NCI-H524 treated with DMSO at 0.1 percent for 48 hours (cell line): ENCODE data around the gene TGIF2LX.
"Not testable (repeated sequence)": the region's sequence is repeated elsewhere in the genome, so short reads cannot be mapped to it uniquely, and the experiment has no call there.

Source experiments
- DNase-seq: peaks from one replicate; lab custom pipeline; 2025; lab: John Stamatoyannopoulos, UW

TGIF2LX gene

DNA sequence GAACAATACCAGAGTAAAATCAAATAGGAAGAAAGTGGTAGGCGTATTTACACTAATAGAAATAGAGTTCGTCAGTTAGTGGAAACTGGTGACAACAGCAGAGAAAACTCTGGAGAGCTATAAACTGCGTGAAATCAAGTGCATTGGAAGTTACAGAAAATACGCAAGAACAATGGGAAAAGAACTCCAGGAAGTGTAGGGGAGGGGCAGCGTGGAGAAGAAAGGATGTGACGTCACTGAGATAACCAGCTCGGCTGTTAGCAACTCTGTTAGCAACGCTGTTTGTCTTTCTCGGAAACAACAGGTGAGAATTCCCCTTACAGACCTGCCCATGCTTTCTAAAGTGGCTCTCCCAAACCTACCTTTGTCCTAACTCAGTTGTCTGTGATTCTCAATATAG lies at the start of gene TGIF2LX:
Gene TGIF2LX (plus strand): TSS at position 244 of the 400 bp plus-strand sequence. CDS start 178 bp downstream, outside the sequence.
- not testable (repeated sequence) for DNase-seq

DNA sequence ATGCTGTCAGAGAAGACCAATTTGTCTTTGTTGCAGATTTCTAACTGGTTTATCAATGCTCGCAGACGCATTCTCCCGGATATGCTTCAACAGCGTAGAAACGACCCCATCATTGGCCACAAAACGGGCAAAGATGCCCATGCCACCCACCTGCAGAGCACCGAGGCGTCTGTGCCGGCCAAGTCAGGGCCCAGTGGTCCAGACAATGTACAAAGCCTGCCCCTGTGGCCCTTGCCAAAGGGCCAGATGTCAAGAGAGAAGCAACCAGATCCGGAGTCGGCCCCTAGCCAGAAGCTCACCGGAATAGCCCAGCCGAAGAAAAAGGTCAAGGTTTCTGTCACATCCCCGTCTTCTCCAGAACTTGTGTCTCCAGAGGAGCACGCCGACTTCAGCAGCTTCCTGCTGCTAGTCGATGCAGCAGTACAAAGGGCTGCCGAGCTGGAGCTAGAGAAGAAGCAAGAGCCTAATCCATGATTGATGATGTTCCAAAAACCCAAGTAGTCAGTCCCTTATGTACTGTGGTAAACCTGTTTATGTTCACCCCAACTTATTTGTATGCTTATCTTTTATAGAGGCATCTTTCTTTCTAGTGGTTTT lies 728 bp downstream of the TGIF2LX start:
- DNase-seq: not testable (repeated sequence)

DNA sequence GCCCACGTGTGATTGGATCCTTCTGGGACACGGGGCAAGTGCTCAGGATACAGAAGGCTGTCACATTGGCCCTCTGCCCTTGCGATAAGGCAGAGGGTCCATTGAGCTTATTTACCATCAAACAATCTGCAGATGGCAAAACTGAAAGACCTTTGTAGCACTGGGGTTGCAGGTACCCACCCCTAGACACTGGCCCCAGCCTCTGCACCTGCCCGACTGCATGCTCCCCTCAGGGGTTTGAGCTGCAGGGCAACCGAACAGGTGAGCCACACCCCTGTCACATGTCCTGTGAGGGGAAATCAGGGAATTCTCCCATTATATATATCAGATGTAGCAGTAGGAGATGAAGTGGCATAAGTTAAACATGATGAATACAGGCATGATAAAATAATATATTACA lies 21.4 kb downstream of the TGIF2LX start:
- DNase-seq: not testable (repeated sequence)

DNA sequence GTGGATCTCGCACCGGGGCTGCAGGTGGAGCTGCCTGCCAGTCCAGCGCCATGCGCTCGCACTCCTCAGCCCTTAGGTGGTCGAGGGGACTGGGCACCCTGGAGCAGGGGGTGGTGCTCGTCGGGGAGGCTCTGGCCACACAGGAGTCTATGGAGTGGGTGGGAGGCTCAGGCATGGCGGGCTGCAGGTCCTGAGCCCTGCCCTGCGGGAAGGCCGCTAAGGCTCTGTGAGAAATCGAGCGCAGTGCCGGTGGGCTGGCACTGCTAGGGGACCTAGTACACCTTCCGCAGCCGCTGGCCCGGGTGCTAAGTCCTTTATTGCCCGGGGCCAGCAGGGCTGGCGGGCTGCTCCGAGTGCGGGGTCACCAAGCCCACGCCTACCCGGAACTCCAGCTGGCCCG lies 43.9 kb downstream of the TGIF2LX start:
- DNase-seq: not testable (repeated sequence)
